Measurements from ENCODE around the gene MBD6.

The MBD6 gene

DNA sequence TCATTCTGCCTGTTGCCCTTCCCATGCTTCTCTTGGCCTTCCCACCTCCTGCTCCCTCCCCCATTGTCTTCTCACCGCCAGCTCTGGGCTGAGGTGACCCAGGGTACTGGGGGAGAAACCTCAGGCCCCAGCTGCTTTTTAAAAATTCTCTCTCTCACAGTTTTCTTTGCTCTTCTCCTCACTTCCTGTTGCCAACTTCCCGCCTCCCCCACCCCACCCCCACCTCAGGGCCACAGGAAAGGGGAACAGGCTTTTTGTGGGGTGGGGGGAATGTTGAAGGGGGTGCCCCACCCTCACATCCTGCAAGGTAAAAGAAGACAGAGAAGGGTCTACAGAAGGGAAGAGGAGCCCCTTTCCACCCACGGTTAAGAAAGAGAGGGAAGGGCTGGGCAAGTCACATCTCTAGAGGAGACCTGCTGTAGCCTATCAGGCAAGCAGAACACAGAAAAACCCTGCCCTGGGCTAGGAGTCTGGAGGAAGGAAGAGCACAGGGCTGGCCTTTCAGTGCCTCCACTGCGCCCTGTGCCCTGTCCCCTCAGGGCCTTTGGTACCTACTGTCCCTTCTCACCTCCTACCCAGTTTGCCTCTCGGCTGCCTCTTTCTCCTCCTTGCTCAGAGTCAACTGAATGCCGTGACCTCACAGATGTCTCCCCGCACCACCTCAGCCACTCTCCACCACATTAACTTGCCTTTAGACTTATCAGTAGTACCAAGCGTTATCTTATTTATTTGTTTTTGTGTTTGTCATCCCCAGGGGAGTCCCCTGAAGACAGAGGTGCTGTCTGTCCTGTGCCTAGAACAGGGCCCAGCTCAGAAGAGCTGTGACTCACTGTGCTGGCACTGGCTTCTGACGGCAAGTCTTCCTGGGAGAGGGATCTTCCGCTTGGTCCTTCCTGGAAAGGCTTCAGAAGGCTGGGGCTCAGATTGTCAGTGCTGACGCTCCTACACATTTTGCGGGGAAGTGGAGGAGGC, 44.6 kb upstream of the MBD6 start:
- TF ChIP-seq, protein P1, sequence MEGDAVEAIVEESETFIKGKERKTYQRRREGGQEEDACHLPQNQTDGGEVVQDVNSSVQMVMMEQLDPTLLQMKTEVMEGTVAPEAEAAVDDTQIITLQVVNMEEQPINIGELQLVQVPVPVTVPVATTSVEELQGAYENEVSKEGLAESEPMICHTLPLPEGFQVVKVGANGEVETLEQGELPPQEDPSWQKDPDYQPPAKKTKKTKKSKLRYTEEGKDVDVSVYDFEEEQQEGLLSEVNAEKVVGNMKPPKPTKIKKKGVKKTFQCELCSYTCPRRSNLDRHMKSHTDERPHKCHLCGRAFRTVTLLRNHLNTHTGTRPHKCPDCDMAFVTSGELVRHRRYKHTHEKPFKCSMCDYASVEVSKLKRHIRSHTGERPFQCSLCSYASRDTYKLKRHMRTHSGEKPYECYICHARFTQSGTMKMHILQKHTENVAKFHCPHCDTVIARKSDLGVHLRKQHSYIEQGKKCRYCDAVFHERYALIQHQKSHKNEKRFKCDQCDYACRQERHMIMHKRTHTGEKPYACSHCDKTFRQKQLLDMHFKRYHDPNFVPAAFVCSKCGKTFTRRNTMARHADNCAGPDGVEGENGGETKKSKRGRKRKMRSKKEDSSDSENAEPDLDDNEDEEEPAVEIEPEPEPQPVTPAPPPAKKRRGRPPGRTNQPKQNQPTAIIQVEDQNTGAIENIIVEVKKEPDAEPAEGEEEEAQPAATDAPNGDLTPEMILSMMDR (IDR thresholded peaks at IDR 0.05; ENCODE audit: poor library complexity, severe bottlenecking) = no peak
- DNase-seq (ENCODE audit: low spot score) (no peak), ATAC-seq (ENCODE audit: low read depth) (no peak)
- no peaks in the 10 kb centered on the region for H3K9me3 ChIP-seq (ENCODE audit: severe bottlenecking)
- no peaks in the 10 kb centered on the region for H3K36me3 ChIP-seq (ENCODE audit: low read depth)
- no peaks in the 10 kb centered on the region for H3K4me1 ChIP-seq (ENCODE audit: insufficient read depth, poor library complexity, severe bottlenecking)
- peaks cover 38% of the 10 kb centered on the region for H3K27me3 ChIP-seq (ENCODE audit: insufficient read depth, poor library complexity, severe bottlenecking)
- H3K4me3 ChIP-seq (ENCODE audit: severe bottlenecking) = no peak overlapping the region
- H3K27ac ChIP-seq (ENCODE audit: poor library complexity, severe bottlenecking) = no peak overlapping the region

DNA sequence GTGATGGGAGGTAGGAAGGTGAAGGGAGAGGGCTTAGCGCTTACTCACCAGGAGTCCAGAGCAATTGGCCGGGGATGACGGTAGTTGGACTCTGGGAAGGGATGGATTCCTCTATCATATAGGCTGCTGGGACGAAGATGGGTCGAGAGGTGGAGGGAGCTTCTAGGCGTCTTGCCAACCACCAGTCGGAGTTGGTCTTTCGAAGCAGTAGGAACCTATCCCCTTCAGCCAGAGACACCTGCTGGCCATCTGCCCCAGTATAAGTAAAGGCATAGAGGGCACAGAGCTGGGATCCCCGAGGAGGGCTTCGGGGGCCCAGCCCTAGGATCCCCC, 43.6 kb upstream of the MBD6 start:
- no peak overlapping the region for H3K4me3 ChIP-seq (ENCODE audit: severe bottlenecking)
- TF ChIP-seq, protein P1 (IDR thresholded peaks at IDR 0.05; ENCODE audit: poor library complexity, severe bottlenecking) = no peak
- H3K27me3 ChIP-seq (ENCODE audit: insufficient read depth, poor library complexity, severe bottlenecking) = peaks cover 28% of the 10 kb centered on the region
- no peak overlapping the region for H3K27ac ChIP-seq (ENCODE audit: poor library complexity, severe bottlenecking)
- DNase-seq (ENCODE audit: low spot score) (no peak), ATAC-seq (ENCODE audit: low read depth) (no peak)
- no peaks in the 10 kb centered on the region for H3K36me3 ChIP-seq (ENCODE audit: low read depth)
- H3K4me1 ChIP-seq (ENCODE audit: insufficient read depth, poor library complexity, severe bottlenecking) = no peaks in the 10 kb centered on the region
- no peaks in the 10 kb centered on the region for H3K9me3 ChIP-seq (ENCODE audit: severe bottlenecking)

DNA sequence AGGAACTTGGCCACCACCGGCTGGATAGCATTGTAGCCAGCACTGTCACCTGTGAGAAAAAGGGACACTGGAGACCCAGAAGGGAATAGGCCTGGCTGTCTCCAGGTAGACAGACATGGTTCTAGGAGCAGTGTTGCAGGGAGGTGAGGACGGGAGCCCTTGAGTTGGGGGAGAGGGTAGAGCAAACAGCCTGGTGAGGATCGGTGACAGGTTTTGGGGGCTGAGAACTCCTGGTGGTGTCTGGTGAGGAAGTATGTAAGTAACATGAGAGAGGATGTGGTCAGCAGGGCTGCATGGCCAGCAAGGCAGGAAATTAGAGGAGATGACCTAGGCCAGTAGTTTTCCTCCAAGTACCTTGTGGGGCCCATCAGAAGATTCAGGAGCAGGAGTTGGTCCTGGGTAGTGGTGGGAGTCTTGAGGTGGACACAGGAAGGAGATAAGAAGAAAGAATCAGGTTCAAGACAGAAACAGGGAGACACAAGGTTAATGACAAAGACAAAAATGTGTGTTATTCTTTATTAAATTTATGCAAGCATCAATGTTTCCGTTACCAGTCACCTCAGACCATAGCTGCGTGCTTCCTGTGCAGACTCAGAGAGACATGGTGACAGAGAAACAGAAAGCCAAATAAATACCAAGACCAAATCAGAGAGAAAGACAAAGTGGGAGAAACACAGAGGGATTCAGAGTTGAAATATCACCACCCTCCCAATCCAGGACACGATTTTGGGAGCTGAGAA, 43.1 kb upstream of the MBD6 start, which contains the start of gene ARHGAP9:
TSS of gene ARHGAP9 (minus strand) at position 491 of the 740 bp plus-strand sequence. CDS start at position 31, 460 bp downstream.
- Histone ChIP-seq H3K27ac (ENCODE audit: poor library complexity, severe bottlenecking) (no peak within 1 kb of the TSS), H3K9me3 (ENCODE audit: severe bottlenecking) (no peaks in the 10 kb centered on the region), H3K27me3 (ENCODE audit: insufficient read depth, poor library complexity, severe bottlenecking) (peaks cover 23% of the 10 kb centered on the region), H3K36me3 (ENCODE audit: low read depth) (no peaks in the 10 kb centered on the region), H3K4me1 (ENCODE audit: insufficient read depth, poor library complexity, severe bottlenecking) (no peaks in the 10 kb centered on the region), H3K4me3 (ENCODE audit: severe bottlenecking) (no peak within 1 kb of the TSS)
- ATAC-seq (ENCODE audit: low read depth) (no peak), DNase-seq (ENCODE audit: low spot score) (no peak)
- TF ChIP-seq, protein P1 (IDR thresholded peaks at IDR 0.05; ENCODE audit: poor library complexity, severe bottlenecking) = no peak

DNA sequence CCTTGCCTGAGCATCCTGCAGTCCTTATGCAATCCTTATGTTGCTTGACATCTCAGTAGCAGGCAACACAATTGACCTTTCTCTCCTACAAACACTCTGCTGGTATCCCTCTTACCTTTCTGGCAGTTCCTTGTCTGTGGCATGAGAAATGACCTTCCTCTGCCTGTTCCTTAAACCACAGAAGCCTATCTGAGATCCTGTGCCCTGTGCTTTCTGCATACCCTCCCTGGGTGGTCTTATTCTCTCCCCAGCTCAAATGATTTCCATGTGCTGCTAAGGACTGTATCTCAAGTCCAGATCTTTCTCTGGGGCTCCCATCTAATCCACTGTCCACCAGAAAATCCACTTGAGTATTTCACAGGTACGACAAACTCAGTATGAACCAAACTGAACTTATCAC, 41.0 kb upstream of the MBD6 start:
- DNase-seq (ENCODE audit: low spot score) (no peak), ATAC-seq (ENCODE audit: low read depth) (no peak)
- no peaks in the 10 kb centered on the region for H3K4me1 ChIP-seq (ENCODE audit: insufficient read depth, poor library complexity, severe bottlenecking)
- TF ChIP-seq, protein P1 (IDR thresholded peaks at IDR 0.05; ENCODE audit: poor library complexity, severe bottlenecking) = no peak
- no peak overlapping the region for H3K27ac ChIP-seq (ENCODE audit: poor library complexity, severe bottlenecking)
- no peaks in the 10 kb centered on the region for H3K9me3 ChIP-seq (ENCODE audit: severe bottlenecking)
- peaks cover 2% of the 10 kb centered on the region for H3K27me3 ChIP-seq (ENCODE audit: insufficient read depth, poor library complexity, severe bottlenecking)
- no peak overlapping the region for H3K4me3 ChIP-seq (ENCODE audit: severe bottlenecking)
- no peaks in the 10 kb centered on the region for H3K36me3 ChIP-seq (ENCODE audit: low read depth)

Measured in RWPE2 (cell line).